Muscle of arm (tissue), 14 donors: ENCODE results near the gene RCOR2. TPM values are rescaled to one million over a fixed set of nuclear protein-coding genes. Genes with fewer than 3 reads are reported as not detected.
"Not testable (repeated sequence)": the region's sequence is repeated elsewhere in the genome, so short reads cannot be mapped to it uniquely, and the experiment has no call there.

Experiments
- DNase-seq: peaks from one replicate; pipeline ENCODE4 v3.0.0-alpha.2; 2013
- long read RNA-seq, 11 donors: transcript quantifications; one replicate each; lab custom pipeline, GENCODE V29; 2026
- polyA plus RNA-seq, 12 donors: library from polyadenylated mRNA; unstranded; fragments of 120-200 nt; gene quantifications; one replicate each; pipeline ENCODE4 v1.2.1, GENCODE V29; 2013; ENCODE audit not compliant: insufficient read length in 12 of 12

Gene RCOR2
- 10 to 100 TPM in 7 of 12 donors, 1 to 10 TPM in 4, not detected in 1; 8.2 to 14.9 (median 11.1) TPM for polyA plus RNA-seq
- long read RNA-seq, donor 1, partial matches to known transcripts, result 0 of 1 reads
- long read RNA-seq, donor 1, other reads (novel, unspliced or antisense), result 0 of 1 reads
- long read RNA-seq, donor 2, partial matches to known transcripts, result 0 of 2 reads
- long read RNA-seq, donor 2, other reads (novel, unspliced or antisense), result 0 of 2 reads
- long read RNA-seq, donor 3, result 0 reads
- long read RNA-seq, donor 4, result 0 reads
- long read RNA-seq, donor 5, result 0 reads
- long read RNA-seq, donor 6, partial matches to known transcripts, result 0 of 3 reads
- long read RNA-seq, donor 6, other reads (novel, unspliced or antisense), result 0 of 3 reads
- long read RNA-seq, donor 7, result 0 reads
- long read RNA-seq, donor 8, partial matches to known transcripts, result 0 of 1 reads
- long read RNA-seq, donor 8, other reads (novel, unspliced or antisense), result 0 of 1 reads
- long read RNA-seq, donor 9, partial matches to known transcripts, result 0 of 1 reads
- long read RNA-seq, donor 9, other reads (novel, unspliced or antisense), result 0 of 1 reads
- long read RNA-seq, donor 10, partial matches to known transcripts, result 0 of 3 reads
- long read RNA-seq, donor 10, other reads (novel, unspliced or antisense), result 0 of 3 reads
- long read RNA-seq, donor 11, partial matches to known transcripts, result 0 of 2 reads
- long read RNA-seq, donor 11, other reads (novel, unspliced or antisense), result 0 of 2 reads

- DNase-seq, result peak; percentile 83
Measured at GRCh38 chr11:63916837-63917691, at the start of gene RCOR2. TSS of gene RCOR2 (minus strand) at chr11:63917164. CDS start at chr11:63916456, 708 bp downstream.

- DNase-seq, result no peak
Measured at GRCh38 chr11:63966444-63966843, 49.5 kb upstream of the RCOR2 start.

GRCh38 chr11:63963895-63964294 lies 46.9 kb upstream of the RCOR2 start:
- DNase-seq, result not testable (repeated sequence)

- DNase-seq, result peak; percentile 77
Measured at GRCh38 chr11:63961608-63962412, 44.8 kb upstream of the RCOR2 start.

- no peak for DNase-seq
Measured at GRCh38 chr11:63958008-63958407, 41.0 kb upstream of the RCOR2 start.

- DNase-seq, result no peak
Measured at GRCh38 chr11:63952570-63952969, 35.6 kb upstream of the RCOR2 start.

GRCh38 chr11:63951779-63952536 lies 35.0 kb upstream of the RCOR2 start:
- no peak for DNase-seq

- DNase-seq, result peak; percentile 78
Measured at GRCh38 chr11:63945477-63946163, 28.7 kb upstream of the RCOR2 start.

- peak; percentile 53 for DNase-seq
Measured at GRCh38 chr11:63944987-63945386, 28.0 kb upstream of the RCOR2 start.

- DNase-seq, result no peak
Measured at GRCh38 chr11:63942803-63943202, 25.8 kb upstream of the RCOR2 start.

GRCh38 chr11:63941901-63942300 lies 24.9 kb upstream of the RCOR2 start:
- DNase-seq, result no peak

- no peak for DNase-seq
Measured at GRCh38 chr11:63940786-63941185, 23.8 kb upstream of the RCOR2 start.

- DNase-seq, result no peak
Measured at GRCh38 chr11:63939397-63939891, 22.5 kb upstream of the RCOR2 start.

- DNase-seq, result peak; percentile 87
Measured at GRCh38 chr11:63938479-63939396, 21.8 kb upstream of the RCOR2 start, which contains the start of gene NAA40. TSS of gene NAA40 (plus strand) at chr11:63939002. CDS start at chr11:63939097, 95 bp downstream.

- DNase-seq, result no peak
Measured at GRCh38 chr11:63937713-63938478, 20.9 kb upstream of the RCOR2 start.

GRCh38 chr11:63933459-63933858 lies 16.5 kb upstream of the RCOR2 start:
- no peak for DNase-seq

- DNase-seq, result no peak
Measured at GRCh38 chr11:63931876-63932275, 14.9 kb upstream of the RCOR2 start.
